Epithelial cell of proximal tubule (primary cell): ENCODE data around the gene ACADVL. TPM values are rescaled to one million over a fixed set of nuclear protein-coding genes. Genes with fewer than 3 reads are reported as not detected.
A peak's percentile ranks its signal among the peaks of the same experiment; 100 is the strongest.
"Not testable (repeated sequence)": the region's sequence is repeated elsewhere in the genome, so short reads cannot be mapped to it uniquely, and the experiment has no call there.

Experiments used
- DNase-seq: peaks from one replicate; pipeline ENCODE4 v3.0.0-alpha.2; 2011; ENCODE audit warnings: low read depth
- H3K4me3 ChIP-seq: 2 replicates; pipeline ENCODE4 v1.5.1; 2011; ENCODE audit warnings: low read depth, mild to moderate bottlenecking, low read length
- total RNA-seq: library from RNA; depleted of rRNA; stranded (reverse); fragments of >200 nt; gene quantifications from 2 replicates; pipeline ENCODE4 v1.2.3, GENCODE V29; 2015
- TF ChIP-seq, protein P1 (sequence below): conservative IDR thresholded peaks from 2 replicates; pipeline ENCODE4 v1.5.1; 2012; ENCODE audit warnings: low read depth, mild to moderate bottlenecking, low read length

ACADVL gene
- 320 and 573 TPM in 2 replicates for total RNA-seq

GRCh38 chr17:7219812-7220592 lies at the start of gene ACADVL, which contains the start of gene DLG4:
Gene ACADVL, plus strand, starts transcription at chr17:7219938. Its CDS starts 47 bp downstream, at chr17:7219985.
Gene DLG4, minus strand, starts transcription at chr17:7219836.
- H3K4me3 ChIP-seq: peak within 1 kb of the TSS; percentile 66
- DNase-seq: peak; percentile 67
- TF ChIP-seq, protein P1, sequence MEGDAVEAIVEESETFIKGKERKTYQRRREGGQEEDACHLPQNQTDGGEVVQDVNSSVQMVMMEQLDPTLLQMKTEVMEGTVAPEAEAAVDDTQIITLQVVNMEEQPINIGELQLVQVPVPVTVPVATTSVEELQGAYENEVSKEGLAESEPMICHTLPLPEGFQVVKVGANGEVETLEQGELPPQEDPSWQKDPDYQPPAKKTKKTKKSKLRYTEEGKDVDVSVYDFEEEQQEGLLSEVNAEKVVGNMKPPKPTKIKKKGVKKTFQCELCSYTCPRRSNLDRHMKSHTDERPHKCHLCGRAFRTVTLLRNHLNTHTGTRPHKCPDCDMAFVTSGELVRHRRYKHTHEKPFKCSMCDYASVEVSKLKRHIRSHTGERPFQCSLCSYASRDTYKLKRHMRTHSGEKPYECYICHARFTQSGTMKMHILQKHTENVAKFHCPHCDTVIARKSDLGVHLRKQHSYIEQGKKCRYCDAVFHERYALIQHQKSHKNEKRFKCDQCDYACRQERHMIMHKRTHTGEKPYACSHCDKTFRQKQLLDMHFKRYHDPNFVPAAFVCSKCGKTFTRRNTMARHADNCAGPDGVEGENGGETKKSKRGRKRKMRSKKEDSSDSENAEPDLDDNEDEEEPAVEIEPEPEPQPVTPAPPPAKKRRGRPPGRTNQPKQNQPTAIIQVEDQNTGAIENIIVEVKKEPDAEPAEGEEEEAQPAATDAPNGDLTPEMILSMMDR: no peak

DNA sequence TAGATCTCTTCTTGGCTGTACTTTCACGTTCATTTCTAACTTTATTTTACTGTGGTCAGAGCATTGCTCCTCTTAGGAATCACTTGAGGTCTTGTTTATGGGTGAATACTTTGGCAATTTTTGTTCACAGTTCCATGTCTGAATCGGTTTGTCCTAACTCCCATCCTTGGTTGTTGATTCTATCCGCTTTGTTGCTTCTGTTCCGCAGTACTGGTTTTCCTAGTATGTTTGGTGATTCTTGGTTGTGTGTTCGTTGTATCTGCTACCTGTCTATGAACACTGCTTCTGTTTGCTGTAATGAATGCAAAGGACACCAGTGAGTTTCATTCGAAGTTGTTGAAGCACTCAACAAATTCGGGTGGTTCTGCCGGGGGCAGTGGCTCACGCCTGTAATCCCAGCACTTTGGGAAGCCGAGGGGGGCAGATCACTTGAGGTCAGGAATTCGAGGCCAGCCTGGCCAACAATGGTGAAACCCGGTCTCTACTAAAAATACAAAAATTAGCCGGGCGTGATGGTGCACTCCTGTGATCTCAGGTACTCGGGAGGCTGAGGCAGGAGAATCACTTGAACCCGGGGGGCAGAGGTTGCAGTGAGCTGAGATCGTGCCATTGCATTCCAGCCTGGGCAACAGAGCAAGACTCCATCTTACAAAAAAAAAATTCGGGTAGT lies 47.1 kb upstream of the ACADVL start:
- not testable (repeated sequence) for DNase-seq, H3K4me3 ChIP-seq

DNA sequence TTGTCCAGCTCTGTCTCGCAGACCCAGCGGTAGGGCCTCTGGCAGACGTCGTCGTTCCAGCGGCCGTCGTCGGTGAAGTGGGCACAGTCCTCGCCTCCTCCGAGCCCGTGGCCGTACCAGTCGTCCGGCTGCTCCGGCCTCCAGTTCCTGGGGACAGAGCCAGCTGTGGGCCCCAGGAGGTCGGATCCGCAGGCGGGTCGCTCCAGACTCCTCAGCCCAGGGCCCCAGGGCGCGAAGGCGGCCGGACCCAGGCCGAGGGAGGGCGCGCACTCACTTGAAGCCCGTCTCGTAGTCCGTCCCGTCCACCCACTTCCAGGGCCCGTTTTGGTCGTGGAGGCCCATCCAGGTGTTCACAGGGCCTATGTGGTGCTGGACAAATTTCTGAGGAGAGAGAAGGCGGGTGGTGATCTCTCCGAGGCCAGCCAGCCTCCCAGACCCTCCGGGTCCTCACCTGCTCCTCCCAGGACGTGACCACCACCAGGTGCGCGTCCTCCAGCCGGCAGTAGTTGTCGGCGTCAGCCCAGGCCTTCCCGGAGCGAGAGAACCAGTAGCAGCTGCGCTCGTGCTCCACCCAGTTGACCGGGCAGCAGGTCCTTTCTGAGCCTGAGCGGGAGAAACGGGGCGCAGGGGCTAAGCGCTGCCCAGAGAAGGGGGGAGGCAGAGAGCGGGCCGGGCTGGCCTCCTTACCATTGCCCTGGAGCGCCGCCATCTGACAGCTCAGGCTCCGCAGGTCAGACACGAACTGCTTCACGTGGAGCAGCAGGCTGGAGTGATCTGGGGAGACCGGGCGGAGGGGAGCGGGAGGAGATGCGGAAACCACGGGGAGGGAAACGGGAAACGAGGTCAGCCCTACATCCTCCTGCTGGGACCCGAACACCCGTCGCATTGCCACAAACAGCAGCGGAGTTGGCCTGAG lies 45.8 kb upstream of the ACADVL start:
- TF ChIP-seq, protein P1: peak; percentile 21
- H3K4me3 ChIP-seq: no peak overlapping the region
- no peak for DNase-seq

- no peak for DNase-seq
- no peak overlapping the region for H3K4me3 ChIP-seq
- TF ChIP-seq, protein P1: no peak
Measured at GRCh38 chr17:7174603-7175326, 45.0 kb upstream of the ACADVL start.

GRCh38 chr17:7175330-7175733 lies 44.4 kb upstream of the ACADVL start:
- TF ChIP-seq, protein P1: no peak
- H3K4me3 ChIP-seq: no peak overlapping the region
- DNase-seq: no peak

GRCh38 chr17:7176107-7176840 lies 43.5 kb upstream of the ACADVL start:
- TF ChIP-seq, protein P1: no peak
- DNase-seq: no peak
- H3K4me3 ChIP-seq: no peak overlapping the region
